Endothelial cell (in vitro differentiated cells): ENCODE measurements around the gene GPR37L1. TPM values are rescaled to one million over a fixed set of nuclear protein-coding genes. Genes with fewer than 3 reads are reported as not detected.
"Not testable (repeated sequence)": the region's sequence is repeated elsewhere in the genome, so short reads cannot be mapped to it uniquely, and the experiment has no call there.

ENCODE experiments used
- DNase-seq: peaks from one replicate; pipeline ENCODE4 v3.0.0; 2021; ENCODE audit warnings: low spot score
- H3K27ac Mint-ChIP-seq: one replicate; pipeline ENCODE4 v1.8.0; 2021; ENCODE audit warnings: mixed read lengths, inconsistent platforms; ENCODE audit not compliant: unreplicated experiment
- H3K27me3 Mint-ChIP-seq: one replicate; pipeline ENCODE4 v1.8.0; 2021; ENCODE audit warnings: mild to moderate bottlenecking, moderate library complexity, mixed read lengths, inconsistent platforms; ENCODE audit not compliant: unreplicated experiment
- H3K36me3 Mint-ChIP-seq: one replicate; pipeline ENCODE4 v1.8.0; 2021; ENCODE audit warnings: mild to moderate bottlenecking, low read depth, mixed read lengths, inconsistent platforms; ENCODE audit not compliant: unreplicated experiment
- H3K4me1 Mint-ChIP-seq: one replicate; pipeline ENCODE4 v1.8.0; 2021; ENCODE audit warnings: mild to moderate bottlenecking, mixed read lengths, inconsistent platforms; ENCODE audit not compliant: unreplicated experiment
- H3K4me3 Mint-ChIP-seq: one replicate; pipeline ENCODE4 v1.8.0; 2021; ENCODE audit warnings: mild to moderate bottlenecking, mixed read lengths, inconsistent platforms; ENCODE audit not compliant: unreplicated experiment
- H3K9me3 Mint-ChIP-seq: one replicate; pipeline ENCODE4 v1.8.0; 2021; ENCODE audit warnings: mixed read lengths, inconsistent platforms; ENCODE audit not compliant: unreplicated experiment
- total RNA-seq: library from RNA; stranded (reverse); fragmentation: NEBNext Ultra II Directional; extraction: Animal tissue kit (Norgen Biotek cat#: 25700); gene quantifications from one replicate; pipeline ENCODE4 v1.2.1, GENCODE V29; 2021; ENCODE audit not compliant: unreplicated experiment
- TF ChIP-seq, protein P1 (sequence below): fragments of 200-600 bp; sonication (generic); IDR thresholded peaks from one replicate; pipeline ENCODE4 v1.5.0; 2021; ENCODE audit warnings: antibody characterized with exemption; ENCODE audit not compliant: unreplicated experiment

GPR37L1 gene
- total RNA-seq, 1 donor from 2014 or later: not detected

DNA sequence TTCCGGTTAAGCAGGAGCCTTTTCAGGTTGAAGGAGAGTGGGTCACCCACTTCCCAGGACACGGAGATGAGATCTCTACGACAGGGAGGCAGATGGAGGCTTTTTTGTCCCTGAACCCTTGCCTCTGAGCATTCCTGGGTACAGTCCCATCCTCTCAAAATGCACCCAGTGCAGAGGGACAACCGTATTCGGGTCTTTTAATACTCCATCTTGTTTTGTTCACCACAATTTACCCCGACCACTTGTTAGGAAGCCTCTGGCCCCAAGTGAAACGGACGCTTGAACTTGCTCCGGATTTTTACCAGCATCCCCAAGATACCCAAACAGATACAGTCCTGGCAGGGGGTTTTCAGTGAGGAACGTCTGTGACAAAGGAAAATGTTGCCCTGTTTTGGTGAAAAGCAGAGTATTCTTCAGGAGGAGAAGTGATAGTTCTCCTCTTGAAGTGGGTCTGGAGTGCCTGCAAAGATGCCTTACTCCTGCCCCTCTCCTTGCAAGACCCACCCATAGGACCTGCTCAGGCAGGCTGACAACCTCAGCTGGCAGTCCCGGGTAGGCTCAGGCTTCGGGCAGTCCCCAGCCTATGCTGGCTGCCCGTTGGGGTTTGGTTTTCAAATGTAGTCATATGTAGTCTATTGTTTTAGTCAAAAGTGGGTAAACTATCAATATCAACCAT lies 22.5 kb downstream of the GPR37L1 start:
- peak overlapping the region; percentile 59 for H3K27ac Mint-ChIP-seq
- peak overlapping the region; percentile 85 for H3K4me3 Mint-ChIP-seq
- H3K36me3 Mint-ChIP-seq: peaks cover 3% of the 10 kb centered on the region
- TF ChIP-seq, protein P1, sequence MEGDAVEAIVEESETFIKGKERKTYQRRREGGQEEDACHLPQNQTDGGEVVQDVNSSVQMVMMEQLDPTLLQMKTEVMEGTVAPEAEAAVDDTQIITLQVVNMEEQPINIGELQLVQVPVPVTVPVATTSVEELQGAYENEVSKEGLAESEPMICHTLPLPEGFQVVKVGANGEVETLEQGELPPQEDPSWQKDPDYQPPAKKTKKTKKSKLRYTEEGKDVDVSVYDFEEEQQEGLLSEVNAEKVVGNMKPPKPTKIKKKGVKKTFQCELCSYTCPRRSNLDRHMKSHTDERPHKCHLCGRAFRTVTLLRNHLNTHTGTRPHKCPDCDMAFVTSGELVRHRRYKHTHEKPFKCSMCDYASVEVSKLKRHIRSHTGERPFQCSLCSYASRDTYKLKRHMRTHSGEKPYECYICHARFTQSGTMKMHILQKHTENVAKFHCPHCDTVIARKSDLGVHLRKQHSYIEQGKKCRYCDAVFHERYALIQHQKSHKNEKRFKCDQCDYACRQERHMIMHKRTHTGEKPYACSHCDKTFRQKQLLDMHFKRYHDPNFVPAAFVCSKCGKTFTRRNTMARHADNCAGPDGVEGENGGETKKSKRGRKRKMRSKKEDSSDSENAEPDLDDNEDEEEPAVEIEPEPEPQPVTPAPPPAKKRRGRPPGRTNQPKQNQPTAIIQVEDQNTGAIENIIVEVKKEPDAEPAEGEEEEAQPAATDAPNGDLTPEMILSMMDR: no peak
- DNase-seq: no peak
- no peaks in the 10 kb centered on the region for H3K9me3 Mint-ChIP-seq
- peaks cover 9% of the 10 kb centered on the region for H3K4me1 Mint-ChIP-seq
- peaks cover 20% of the 10 kb centered on the region for H3K27me3 Mint-ChIP-seq

- Mint-ChIP-seq H3K27me3 (peaks cover 20% of the 10 kb centered on the region), H3K4me3 (peak overlapping the region; percentile 85)
- not testable (repeated sequence) for H3K36me3 Mint-ChIP-seq, H3K27ac Mint-ChIP-seq, H3K4me1 Mint-ChIP-seq, DNase-seq, H3K9me3 Mint-ChIP-seq
These were observed 23.0 kb downstream of the GPR37L1 start for GRCh38 chr1:202145744-202146140.

- DNase-seq: no peak
- Mint-ChIP-seq H3K4me3 (no peak overlapping the region), H3K4me1 (peaks cover 9% of the 10 kb centered on the region), H3K27me3 (peaks cover 20% of the 10 kb centered on the region), H3K36me3 (peaks cover 8% of the 10 kb centered on the region), H3K27ac (no peak overlapping the region), H3K9me3 (no peaks in the 10 kb centered on the region)
- TF ChIP-seq, protein P1: no peak
These were observed 23.6 kb downstream of the GPR37L1 start for GRCh38 chr1:202146279-202146678.

DNA sequence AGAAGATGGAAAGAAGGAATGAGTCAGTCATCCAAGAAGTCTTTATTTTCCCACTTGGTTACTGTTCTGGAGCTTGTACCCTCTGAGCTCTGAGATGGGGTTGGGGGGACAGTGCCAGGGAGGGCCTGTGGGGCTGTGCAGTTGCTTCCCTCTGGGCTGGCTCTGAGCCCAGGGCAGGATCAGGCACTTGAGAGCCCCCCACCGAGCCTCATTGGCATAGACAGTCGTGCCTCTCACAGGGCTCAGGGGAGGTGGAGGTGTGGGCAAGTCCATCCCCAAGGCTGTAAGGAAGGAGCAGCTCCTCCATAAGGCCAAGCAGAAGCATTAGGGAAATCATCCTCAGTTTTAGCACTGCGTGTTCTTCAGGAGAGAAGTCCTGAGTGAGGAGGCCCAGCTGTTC lies 24.3 kb downstream of the GPR37L1 start:
- H3K27ac Mint-ChIP-seq: no peak overlapping the region

DNA sequence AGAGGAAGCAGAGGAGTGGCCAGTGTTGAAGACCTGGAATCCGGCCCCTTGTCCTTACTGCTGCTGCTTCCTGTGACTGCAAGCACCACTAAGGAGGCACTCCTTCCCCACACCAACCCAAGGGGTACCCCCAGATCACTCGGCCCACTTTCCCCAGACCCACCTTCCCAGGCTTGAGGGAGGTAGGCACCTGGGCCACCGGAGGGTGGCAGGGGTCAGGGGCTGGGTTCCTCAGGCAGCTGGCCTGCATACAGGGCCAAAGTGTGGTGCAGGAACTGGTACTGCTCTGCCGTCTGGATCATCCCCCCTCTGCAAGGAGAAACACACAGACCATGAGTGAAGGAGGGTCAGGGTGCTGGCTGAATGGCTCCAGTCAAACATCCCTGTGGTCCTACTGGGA lies 25.7 kb downstream of the GPR37L1 start:
- Mint-ChIP-seq H3K4me1 (peaks cover 7% of the 10 kb centered on the region), H3K4me3 (no peak overlapping the region), H3K27ac (no peak overlapping the region), H3K36me3 (peaks cover 8% of the 10 kb centered on the region), H3K27me3 (peaks cover 16% of the 10 kb centered on the region), H3K9me3 (no peaks in the 10 kb centered on the region)
- DNase-seq: no peak
- TF ChIP-seq, protein P1: no peak

More for the DNA sequence above, 24.3 kb downstream of the GPR37L1 start:
- TF ChIP-seq, protein P1: no peak
- Mint-ChIP-seq H3K36me3 (peaks cover 8% of the 10 kb centered on the region), H3K27me3 (peaks cover 20% of the 10 kb centered on the region), H3K4me1 (peaks cover 9% of the 10 kb centered on the region), H3K9me3 (no peaks in the 10 kb centered on the region), H3K4me3 (no peak overlapping the region)
- no peak for DNase-seq
